Karpas-422 (cell line): Measurements from ENCODE around the gene UTP14A. TPM values are rescaled to one million over a fixed set of nuclear protein-coding genes. Genes with fewer than 3 reads are reported as not detected.

Experiments
- DNase-seq: peaks from one replicate; pipeline ENCODE4 v3.0.0-alpha.2; 2015
- H2AFZ ChIP-seq: fragments of 200-600 bp; sonication (generic); 2 replicates; pipeline ENCODE4 v1.6.1; 2014; ENCODE audit warnings: antibody characterized with exemption, low read length, mixed read lengths
- H3K27ac ChIP-seq: fragments of 200-600 bp; sonication (generic); 2 replicates; pipeline ENCODE4 v1.5.1; 2014; ENCODE audit warnings: mild to moderate bottlenecking, low read length, moderate library complexity
- H3K27me3 ChIP-seq: fragments of 200-600 bp; sonication (generic); 2 replicates; pipeline ENCODE4 v1.6.1; 2014; ENCODE audit warnings: low read length, mixed read lengths
- H3K36me3 ChIP-seq: fragments of 200-600 bp; sonication (generic); 2 replicates; pipeline ENCODE4 v1.6.1; 2014; ENCODE audit warnings: low read length, mixed read lengths; ENCODE audit not compliant: insufficient read depth
- H3K4me1 ChIP-seq: fragments of 200-600 bp; sonication (generic); 2 replicates; pipeline ENCODE4 v1.6.1; 2014; ENCODE audit warnings: mild to moderate bottlenecking, low read length, mixed read lengths
- H3K4me2 ChIP-seq: fragments of 200-600 bp; sonication (generic); 2 replicates; pipeline ENCODE4 v1.6.1; 2014; ENCODE audit warnings: low read length, low read depth, mild to moderate bottlenecking; ENCODE audit not compliant: poor library complexity, severe bottlenecking
- H3K4me3 ChIP-seq: fragments of 200-600 bp; sonication (generic); 2 replicates; pipeline ENCODE4 v1.5.1; 2014; ENCODE audit warnings: mild to moderate bottlenecking, antibody characterized with exemption, low read length, mixed read lengths
- H3K79me2 ChIP-seq: fragments of 200-600 bp; sonication (generic); 2 replicates; pipeline ENCODE4 v1.6.1; 2014; ENCODE audit warnings: mild to moderate bottlenecking, low read length, mixed read lengths
- H3K9ac ChIP-seq: fragments of 200-600 bp; sonication (generic); 2 replicates; pipeline ENCODE4 v1.6.0; 2014; ENCODE audit warnings: low read length
- H3K9me2 ChIP-seq: fragments of 200-600 bp; sonication (generic), shearing (Covaris generic); replicated peaks from 2 replicates; pipeline ENCODE4 v1.6.0; 2014; ENCODE audit warnings: mild to moderate bottlenecking, low read length, moderate library complexity; ENCODE audit not compliant: insufficient read depth
- H3K9me3 ChIP-seq: fragments of 300-700, 200-600 bp; sonication (generic); 2 replicates; pipeline ENCODE4 v1.6.1; 2014; ENCODE audit warnings: low read length, mixed read lengths
- H4K20me1 ChIP-seq: fragments of 200-600 bp; sonication (generic); 2 replicates; pipeline ENCODE4 v1.6.1; 2014; ENCODE audit warnings: mild to moderate bottlenecking, antibody characterized with exemption, low read length, low read depth; ENCODE audit not compliant: insufficient read depth
- total RNA-seq: library from RNA; depleted of rRNA; stranded (reverse); fragments of >200 nt; shearing (Covaris generic); gene quantifications from 2 replicates; pipeline ENCODE4 v1.2.3, GENCODE V29; 2014; ENCODE audit warnings: low replicate concordance

Gene UTP14A
- total RNA-seq, 1 experiment from 2014 or later: 14.0 TPM

DNA sequence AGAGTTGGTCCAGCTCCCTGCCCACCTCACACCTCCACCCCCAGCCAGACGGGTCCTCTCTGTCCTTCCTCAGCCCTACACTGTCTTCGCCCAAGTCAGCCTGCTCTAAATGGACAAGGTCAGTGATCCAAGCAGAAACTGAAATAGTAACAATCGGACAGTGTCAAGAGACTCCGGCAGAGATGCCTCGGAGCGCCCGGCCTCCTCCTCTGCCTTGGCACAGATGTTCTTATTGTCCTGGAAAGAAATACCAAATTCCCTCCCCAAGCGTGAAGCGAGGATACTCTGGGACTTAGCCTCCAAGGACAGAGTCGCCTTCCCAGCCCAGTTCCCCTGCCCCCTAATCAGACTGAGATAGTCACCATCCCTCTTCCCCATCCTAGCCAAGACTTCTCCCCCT is 28.5 kb downstream of the UTP14A start:
- DNase-seq: no peak
- no peak overlapping the region for H2AFZ ChIP-seq
- H3K27me3 ChIP-seq: no peaks in the 10 kb centered on the region
- H3K36me3 ChIP-seq: no peaks in the 10 kb centered on the region
- peaks cover 5% of the 10 kb centered on the region for H3K4me1 ChIP-seq
- no peaks in the 10 kb centered on the region for H3K9me2 ChIP-seq
- H3K27ac ChIP-seq: no peak overlapping the region
- no peak overlapping the region for H3K4me3 ChIP-seq
- H4K20me1 ChIP-seq: no peaks in the 10 kb centered on the region
- no peak overlapping the region for H3K9ac ChIP-seq
- H3K79me2 ChIP-seq: no peaks in the 10 kb centered on the region
- H3K4me2 ChIP-seq: no peak overlapping the region
- no peaks in the 10 kb centered on the region for H3K9me3 ChIP-seq

DNA sequence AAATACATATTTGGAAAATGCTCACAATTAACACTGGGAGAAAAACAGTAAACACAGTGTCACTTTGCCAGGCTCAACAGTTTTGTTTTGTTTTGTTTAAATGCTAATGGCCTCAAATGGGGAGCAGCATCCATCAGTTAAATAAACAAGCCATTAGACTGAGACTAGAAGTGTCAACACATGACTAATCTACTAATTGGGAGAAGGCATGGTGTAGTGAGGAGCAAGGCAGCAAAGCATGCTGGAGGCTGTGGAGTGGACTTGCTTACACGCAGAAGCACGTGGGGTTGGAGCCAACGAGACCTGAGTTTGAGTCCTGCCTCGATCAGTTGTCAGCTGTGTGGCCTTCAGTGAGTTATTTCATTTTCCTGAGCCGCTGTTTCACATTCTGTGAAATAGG is 29.0 kb downstream of the UTP14A start:
- Histone ChIP-seq H3K9ac (no peak overlapping the region), H3K9me2 (no peaks in the 10 kb centered on the region), H3K27ac (no peak overlapping the region), H3K4me3 (no peak overlapping the region), H3K36me3 (no peaks in the 10 kb centered on the region), H3K4me1 (peaks cover 5% of the 10 kb centered on the region), H3K79me2 (no peaks in the 10 kb centered on the region), H3K9me3 (no peaks in the 10 kb centered on the region), H3K27me3 (no peaks in the 10 kb centered on the region), H3K4me2 (no peak overlapping the region), H2AFZ (no peak overlapping the region), H4K20me1 (no peaks in the 10 kb centered on the region)
- DNase-seq: no peak

DNA sequence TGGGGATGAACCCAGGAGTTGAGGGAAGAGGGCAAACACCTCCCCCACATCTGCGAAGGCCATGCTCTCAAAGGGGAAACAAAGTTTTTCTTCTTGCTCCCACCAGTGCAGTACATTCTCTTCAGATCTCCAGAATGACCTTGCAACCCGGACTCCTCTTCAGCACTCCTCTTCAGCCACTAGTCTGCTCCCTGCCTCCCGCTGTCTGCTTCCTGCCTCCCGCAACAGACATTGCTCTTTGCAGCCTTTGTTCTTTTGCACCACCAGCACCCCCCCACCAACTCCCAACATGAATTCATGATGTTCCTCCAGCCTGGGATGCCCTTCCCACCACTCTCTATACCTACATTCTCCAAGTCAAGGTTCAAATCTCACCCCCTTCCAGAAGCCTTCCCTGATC is 32.1 kb downstream of the UTP14A start:
- Histone ChIP-seq H4K20me1 (no peaks in the 10 kb centered on the region), H3K9me3 (no peaks in the 10 kb centered on the region), H3K36me3 (no peaks in the 10 kb centered on the region), H3K9ac (no peak overlapping the region), H3K9me2 (no peaks in the 10 kb centered on the region), H3K4me2 (no peak overlapping the region), H3K4me1 (no peaks in the 10 kb centered on the region), H3K27ac (no peak overlapping the region), H3K4me3 (no peak overlapping the region), H3K27me3 (no peaks in the 10 kb centered on the region), H2AFZ (no peak overlapping the region), H3K79me2 (no peaks in the 10 kb centered on the region)
- no peak for DNase-seq

DNA sequence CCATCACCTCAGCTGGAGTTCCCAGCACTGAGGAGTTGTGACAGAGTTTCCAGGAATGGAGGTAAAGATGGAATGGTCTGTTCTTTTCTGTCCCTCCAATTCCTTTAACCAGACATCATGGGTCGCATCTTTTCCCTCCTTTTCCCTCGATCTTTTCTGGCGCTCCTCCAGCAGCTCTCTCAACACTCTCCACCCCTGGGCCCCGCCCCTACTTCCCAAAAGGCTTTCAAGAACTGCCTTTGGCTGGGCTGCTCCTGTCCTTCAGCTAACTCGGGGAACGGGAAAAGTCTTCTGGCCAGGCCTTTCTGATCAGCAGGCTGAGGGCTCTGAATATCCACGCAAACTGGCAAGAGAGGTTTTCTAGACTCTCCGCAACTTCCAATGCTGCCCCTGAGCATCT is 34.0 kb downstream of the UTP14A start:
- H3K9me3 ChIP-seq: no peaks in the 10 kb centered on the region
- H3K4me2 ChIP-seq: no peak overlapping the region
- no peak overlapping the region for H3K9ac ChIP-seq

DNA sequence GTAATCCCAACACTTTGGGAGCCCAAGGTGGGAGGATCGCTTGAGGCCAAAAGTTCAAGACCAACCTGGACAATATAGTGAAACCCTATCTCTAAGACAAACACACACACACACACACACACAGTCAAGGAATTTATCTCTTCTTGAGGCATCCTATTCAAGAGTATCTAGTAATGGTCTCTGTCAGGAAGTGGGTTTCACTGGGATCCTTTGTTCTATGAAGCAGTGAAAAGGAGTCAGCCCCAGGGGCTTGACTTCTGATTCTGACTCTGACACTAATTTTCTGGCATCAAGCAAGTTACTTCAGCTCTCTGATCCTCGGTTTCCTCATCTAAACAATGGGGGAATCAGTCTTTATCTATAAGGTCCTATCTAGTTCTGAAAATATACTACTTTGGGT is 34.8 kb downstream of the UTP14A start:
- Histone ChIP-seq H3K79me2 (no peaks in the 10 kb centered on the region), H3K4me2 (no peak overlapping the region), H3K9ac (no peak overlapping the region), H3K27ac (no peak overlapping the region), H3K27me3 (no peaks in the 10 kb centered on the region), H4K20me1 (no peaks in the 10 kb centered on the region), H3K9me2 (no peaks in the 10 kb centered on the region), H3K9me3 (no peaks in the 10 kb centered on the region), H3K4me1 (no peaks in the 10 kb centered on the region), H3K36me3 (no peaks in the 10 kb centered on the region), H2AFZ (no peak overlapping the region), H3K4me3 (no peak overlapping the region)
- no peak for DNase-seq

More for the DNA sequence above, 34.0 kb downstream of the UTP14A start:
- Histone ChIP-seq H3K36me3 (no peaks in the 10 kb centered on the region), H3K79me2 (no peaks in the 10 kb centered on the region), H2AFZ (no peak overlapping the region), H4K20me1 (no peaks in the 10 kb centered on the region), H3K27ac (no peak overlapping the region), H3K4me3 (no peak overlapping the region), H3K9me2 (no peaks in the 10 kb centered on the region), H3K27me3 (no peaks in the 10 kb centered on the region), H3K4me1 (no peaks in the 10 kb centered on the region)
- no peak for DNase-seq

DNA sequence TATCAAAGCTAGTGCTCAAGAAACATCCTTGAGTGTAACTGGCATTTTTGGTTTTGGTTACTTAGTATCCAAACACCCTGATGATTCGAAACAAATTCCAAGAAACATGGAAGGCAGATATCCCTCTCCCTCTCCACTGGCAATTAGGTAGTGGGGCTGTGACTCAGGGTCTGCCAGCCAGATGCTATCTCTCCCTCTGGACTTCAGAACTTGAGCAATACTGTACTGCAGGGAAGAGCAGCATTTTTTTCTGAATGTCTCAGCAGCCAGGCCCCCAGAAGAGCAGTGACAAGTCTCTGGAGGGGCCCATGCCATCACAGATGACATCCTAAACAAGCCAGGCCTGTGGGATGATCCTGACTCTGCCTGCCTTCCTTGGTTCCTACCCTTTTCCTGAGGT is 39.2 kb downstream of the UTP14A start:
- no peaks in the 10 kb centered on the region for H3K79me2 ChIP-seq
- H3K36me3 ChIP-seq: no peaks in the 10 kb centered on the region
- no peak overlapping the region for H3K4me2 ChIP-seq
- H3K9ac ChIP-seq: no peak overlapping the region
- no peak overlapping the region for H2AFZ ChIP-seq
- no peaks in the 10 kb centered on the region for H3K9me2 ChIP-seq
- H3K9me3 ChIP-seq: no peaks in the 10 kb centered on the region
- H3K4me3 ChIP-seq: no peak overlapping the region
- no peaks in the 10 kb centered on the region for H3K4me1 ChIP-seq
- H3K27ac ChIP-seq: no peak overlapping the region
- no peaks in the 10 kb centered on the region for H4K20me1 ChIP-seq
- H3K27me3 ChIP-seq: no peaks in the 10 kb centered on the region
- no peak for DNase-seq

DNA sequence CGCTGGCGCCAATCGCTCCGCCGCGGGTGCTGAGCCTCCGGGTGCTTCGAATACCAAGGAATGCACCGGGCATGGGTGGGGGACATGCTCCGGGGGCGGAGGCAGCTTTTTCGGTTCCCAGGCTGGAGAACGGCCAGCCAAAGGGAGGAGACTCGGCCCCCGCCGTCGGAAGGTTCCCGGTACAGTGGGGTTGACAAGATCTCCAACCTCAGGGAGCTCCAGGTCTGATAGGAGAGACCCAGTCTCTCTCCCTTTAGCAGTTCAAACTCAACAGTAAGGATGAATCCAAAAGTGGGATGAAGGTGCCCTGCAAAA is 47.3 kb downstream of the UTP14A start:
- peak overlapping the region; percentile 83 for H3K4me2 ChIP-seq

DNA sequence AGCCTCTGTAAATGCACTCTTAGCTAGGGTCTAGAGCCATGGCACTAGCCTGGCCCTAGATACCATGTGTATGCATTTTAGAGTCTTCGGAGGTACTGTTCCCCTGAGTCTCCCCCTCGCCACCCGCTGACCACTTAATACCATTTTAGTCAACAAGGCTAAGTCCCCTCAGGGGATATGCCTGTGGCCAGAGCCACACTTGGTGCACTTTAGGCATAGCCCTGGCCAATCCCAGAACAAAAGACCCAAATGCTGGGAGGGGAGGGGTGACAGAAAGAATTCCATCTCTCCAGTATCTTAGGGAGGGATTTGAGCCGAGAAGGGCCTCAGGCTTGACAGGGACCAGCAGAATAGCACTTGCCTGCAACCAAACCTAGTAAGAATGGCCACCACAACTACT is 47.9 kb downstream of the UTP14A start:
- Histone ChIP-seq H3K4me1 (peaks cover 48% of the 10 kb centered on the region), H3K4me2 (peak overlapping the region; percentile 83), H3K36me3 (no peaks in the 10 kb centered on the region), H3K4me3 (peak overlapping the region; percentile 74; the same call in 1 of the 2 replicates), H3K9me3 (no peaks in the 10 kb centered on the region), H3K27me3 (no peaks in the 10 kb centered on the region), H4K20me1 (no peaks in the 10 kb centered on the region), H3K9me2 (no peaks in the 10 kb centered on the region), H2AFZ (no peak overlapping the region), H3K27ac (no peak overlapping the region), H3K9ac (peak overlapping the region; percentile 79; the same call in 1 of the 2 replicates), H3K79me2 (no peaks in the 10 kb centered on the region)
- DNase-seq: no peak

More for the DNA sequence above, 47.3 kb downstream of the UTP14A start:
- Histone ChIP-seq H3K27ac (no peak overlapping the region), H3K4me3 (peak overlapping the region; percentile 74), H3K9me3 (no peaks in the 10 kb centered on the region), H3K4me1 (peaks cover 45% of the 10 kb centered on the region), H2AFZ (no peak overlapping the region), H4K20me1 (no peaks in the 10 kb centered on the region), H3K79me2 (no peaks in the 10 kb centered on the region), H3K36me3 (no peaks in the 10 kb centered on the region), H3K9me2 (no peaks in the 10 kb centered on the region), H3K27me3 (no peaks in the 10 kb centered on the region), H3K9ac (peak overlapping the region; percentile 79)
- no peak for DNase-seq

DNA sequence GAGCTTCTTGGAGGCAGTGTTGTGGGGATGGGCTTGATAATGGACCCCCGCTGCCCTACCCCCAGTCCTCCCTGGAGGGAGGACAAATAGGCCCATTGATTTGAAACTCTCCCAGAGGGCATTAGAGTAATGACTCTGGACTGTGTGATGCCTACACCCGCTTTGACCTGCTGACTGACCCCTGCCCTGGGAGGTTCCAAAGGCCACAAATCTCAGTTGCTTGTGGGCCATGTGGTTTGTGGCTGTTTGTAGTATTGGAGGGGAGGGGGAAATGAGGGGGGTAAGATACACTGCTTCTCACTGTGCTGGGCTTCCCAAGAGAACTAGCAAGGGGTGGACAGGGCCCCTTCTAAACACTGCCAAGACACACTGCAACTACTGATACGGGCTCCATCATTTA is 48.8 kb downstream of the UTP14A start:
- Histone ChIP-seq H4K20me1 (no peaks in the 10 kb centered on the region), H2AFZ (no peak overlapping the region), H3K4me3 (no peak overlapping the region), H3K9me3 (no peaks in the 10 kb centered on the region), H3K36me3 (no peaks in the 10 kb centered on the region), H3K4me1 (peaks cover 48% of the 10 kb centered on the region), H3K9me2 (no peaks in the 10 kb centered on the region), H3K27me3 (no peaks in the 10 kb centered on the region), H3K79me2 (no peaks in the 10 kb centered on the region), H3K27ac (no peak overlapping the region; the same call in 1 of the 2 replicates), H3K4me2 (peak overlapping the region; percentile 36), H3K9ac (no peak overlapping the region)
- no peak for DNase-seq
